ENCODE results near the gene ANKRD49. TPM values are rescaled to one million over a fixed set of nuclear protein-coding genes. Genes with fewer than 3 reads are reported as not detected.

The ANKRD49 gene, protein sequence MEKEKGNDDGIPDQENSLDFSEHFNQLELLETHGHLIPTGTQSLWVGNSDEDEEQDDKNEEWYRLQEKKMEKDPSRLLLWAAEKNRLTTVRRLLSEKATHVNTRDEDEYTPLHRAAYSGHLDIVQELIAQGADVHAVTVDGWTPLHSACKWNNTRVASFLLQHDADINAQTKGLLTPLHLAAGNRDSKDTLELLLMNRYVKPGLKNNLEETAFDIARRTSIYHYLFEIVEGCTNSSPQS
- total RNA-seq, result 20.8 and 31.2 TPM in 2 replicates
- 15.7 and 17.9 TPM in 2 replicates for polyA plus RNA-seq

- Histone ChIP-seq H3K4me3 (peak within 1 kb of the TSS; percentile 63), H3K4me2 (peak within 1 kb of the TSS; percentile 78), H3K36me3 (replicated peaks; ENCODE audit: insufficient read depth, low read depth) (no peaks in the 10 kb centered on the region), H4K20me1 (ENCODE audit: insufficient read depth, poor library complexity, severe bottlenecking) (no peaks in the 10 kb centered on the region), H3K9me3 (ENCODE audit: low read depth) (no peaks in the 10 kb centered on the region), H3K4me1 (ENCODE audit: insufficient read depth) (peaks cover 8% of the 10 kb centered on the region), H3K9me2 (replicated peaks; ENCODE audit: insufficient read depth) (no peaks in the 10 kb centered on the region), H3K27ac (peak within 1 kb of the TSS; percentile 73), H2AFZ (peak within 1 kb of the TSS; percentile 81), H3K27me3 (no peaks in the 10 kb centered on the region), H3K79me2 (peaks cover 33% of the 10 kb centered on the region)
- TF ChIP-seq EZH2phosphoT487 (IDR thresholded peaks at IDR 0.05; ENCODE audit: low read depth, severe bottlenecking, unreplicated experiment) (no peak), EZH2 (IDR thresholded peaks at IDR 0.05; ENCODE audit: borderline replicate concordance) (no peak)
- TF ChIP-seq, protein P1, sequence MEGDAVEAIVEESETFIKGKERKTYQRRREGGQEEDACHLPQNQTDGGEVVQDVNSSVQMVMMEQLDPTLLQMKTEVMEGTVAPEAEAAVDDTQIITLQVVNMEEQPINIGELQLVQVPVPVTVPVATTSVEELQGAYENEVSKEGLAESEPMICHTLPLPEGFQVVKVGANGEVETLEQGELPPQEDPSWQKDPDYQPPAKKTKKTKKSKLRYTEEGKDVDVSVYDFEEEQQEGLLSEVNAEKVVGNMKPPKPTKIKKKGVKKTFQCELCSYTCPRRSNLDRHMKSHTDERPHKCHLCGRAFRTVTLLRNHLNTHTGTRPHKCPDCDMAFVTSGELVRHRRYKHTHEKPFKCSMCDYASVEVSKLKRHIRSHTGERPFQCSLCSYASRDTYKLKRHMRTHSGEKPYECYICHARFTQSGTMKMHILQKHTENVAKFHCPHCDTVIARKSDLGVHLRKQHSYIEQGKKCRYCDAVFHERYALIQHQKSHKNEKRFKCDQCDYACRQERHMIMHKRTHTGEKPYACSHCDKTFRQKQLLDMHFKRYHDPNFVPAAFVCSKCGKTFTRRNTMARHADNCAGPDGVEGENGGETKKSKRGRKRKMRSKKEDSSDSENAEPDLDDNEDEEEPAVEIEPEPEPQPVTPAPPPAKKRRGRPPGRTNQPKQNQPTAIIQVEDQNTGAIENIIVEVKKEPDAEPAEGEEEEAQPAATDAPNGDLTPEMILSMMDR (IDR thresholded peaks at IDR 0.05; ENCODE audit: poor library complexity), result no peak
- DNase-seq (ENCODE audit: low spot score), result peak; percentile 98
- under 1% methylated on average over 53 of the region's 55 CpGs for WGBS (ENCODE audit: low lambda C conversion rate, missing lambda C conversion rate)
Observed at GRCh38 chr11:94493281-94494125, at the start of gene ANKRD49, which contains the start of gene MRE11. TSS of gene ANKRD49 (plus strand) at chr11:94493984. CDS start at chr11:94496694, 2,710 bp downstream. TSS of gene MRE11 (minus strand) at chr11:94493844. CDS start at chr11:94492801, 1,043 bp downstream.

DNA sequence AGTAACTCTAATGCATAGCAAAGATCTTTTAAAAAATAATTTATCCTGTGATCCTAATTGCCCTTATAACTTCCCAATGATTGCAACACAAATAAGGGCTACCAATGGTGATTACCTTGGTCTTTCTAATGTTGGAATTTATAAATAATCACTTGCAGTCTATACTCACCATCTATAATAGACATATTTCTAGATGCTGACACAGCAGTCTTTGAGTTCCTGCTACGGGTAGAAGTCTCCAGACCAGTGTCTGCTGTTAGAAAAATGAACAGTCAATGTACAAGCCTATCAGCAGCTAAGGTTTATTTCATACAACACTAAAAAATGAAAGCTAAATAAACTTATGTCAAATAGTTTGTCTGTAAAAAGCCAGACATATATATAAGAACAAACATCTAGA lies 48.1 kb upstream of the ANKRD49 start:
- WGBS (ENCODE audit: low lambda C conversion rate, missing lambda C conversion rate), result 93% methylated on average over 1 of the region's 1 CpG
- no peaks in the 10 kb centered on the region for H4K20me1 ChIP-seq (ENCODE audit: insufficient read depth, poor library complexity, severe bottlenecking)
- no peak for DNase-seq (ENCODE audit: low spot score)
- no peak overlapping the region for H3K27ac ChIP-seq
- H3K4me1 ChIP-seq (ENCODE audit: insufficient read depth), result no peaks in the 10 kb centered on the region
- H3K4me2 ChIP-seq, result no peak overlapping the region
- no peaks in the 10 kb centered on the region for H3K36me3 ChIP-seq (replicated peaks; ENCODE audit: insufficient read depth, low read depth)
- TF ChIP-seq EZH2phosphoT487 (IDR thresholded peaks at IDR 0.05; ENCODE audit: low read depth, severe bottlenecking, unreplicated experiment) (no peak), EZH2 (IDR thresholded peaks at IDR 0.05; ENCODE audit: borderline replicate concordance) (no peak)
- TF ChIP-seq, protein P1 (IDR thresholded peaks at IDR 0.05; ENCODE audit: poor library complexity), result no peak
- no peak overlapping the region for H2AFZ ChIP-seq
- no peaks in the 10 kb centered on the region for H3K9me2 ChIP-seq (replicated peaks; ENCODE audit: insufficient read depth)
- no peaks in the 10 kb centered on the region for H3K79me2 ChIP-seq
- H3K4me3 ChIP-seq, result no peak overlapping the region
- no peaks in the 10 kb centered on the region for H3K27me3 ChIP-seq
- H3K9me3 ChIP-seq (ENCODE audit: low read depth), result no peaks in the 10 kb centered on the region

DNA sequence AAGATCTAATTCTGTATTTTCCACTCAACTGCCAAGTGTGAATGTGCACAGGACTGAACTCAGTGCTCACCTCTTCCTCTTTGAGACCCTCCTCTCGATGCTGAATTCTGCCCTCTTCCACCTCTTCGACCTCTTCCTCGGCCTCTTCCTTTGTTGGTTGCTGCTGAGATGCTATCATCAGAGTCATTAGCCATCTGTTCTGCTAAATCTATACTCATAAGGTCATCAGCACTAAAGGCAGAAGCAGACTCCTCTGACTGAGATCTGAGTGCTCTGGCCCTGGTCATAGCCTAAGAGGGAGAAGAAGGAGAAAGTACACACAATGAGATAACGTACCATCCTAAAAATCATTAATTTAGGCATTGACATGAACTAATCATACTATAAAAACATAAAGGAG lies 46.6 kb upstream of the ANKRD49 start:
- Histone ChIP-seq H3K4me1 (ENCODE audit: insufficient read depth) (no peaks in the 10 kb centered on the region), H3K4me3 (no peak overlapping the region), H2AFZ (no peak overlapping the region), H3K79me2 (no peaks in the 10 kb centered on the region), H4K20me1 (ENCODE audit: insufficient read depth, poor library complexity, severe bottlenecking) (no peaks in the 10 kb centered on the region), H3K27ac (no peak overlapping the region), H3K9me3 (ENCODE audit: low read depth) (no peaks in the 10 kb centered on the region), H3K9me2 (replicated peaks; ENCODE audit: insufficient read depth) (no peaks in the 10 kb centered on the region), H3K36me3 (replicated peaks; ENCODE audit: insufficient read depth, low read depth) (no peaks in the 10 kb centered on the region), H3K27me3 (no peaks in the 10 kb centered on the region), H3K4me2 (no peak overlapping the region)
- no peak for DNase-seq (ENCODE audit: low spot score)
- WGBS (ENCODE audit: low lambda C conversion rate, missing lambda C conversion rate), result 90% methylated on average over 4 of the region's 4 CpGs
- no peak for TF ChIP-seq EZH2phosphoT487 (IDR thresholded peaks at IDR 0.05; ENCODE audit: low read depth, severe bottlenecking, unreplicated experiment)
- TF ChIP-seq, protein P1 (IDR thresholded peaks at IDR 0.05; ENCODE audit: poor library complexity), result no peak
- TF ChIP-seq EZH2 (IDR thresholded peaks at IDR 0.05; ENCODE audit: borderline replicate concordance), result no peak
